HUES64 (cell line): Measurements from ENCODE around the gene STAC3.

Experiments
- H3K27ac ChIP-seq: 2 replicates; pipeline ENCODE4 v1.7.0; 2013; ENCODE audit warnings: low read depth, low read length, inconsistent platforms
- H3K27me3 ChIP-seq: 2 replicates; pipeline ENCODE4 v1.6.1; 2013; ENCODE audit warnings: mild to moderate bottlenecking, low read length; ENCODE audit not compliant: insufficient read depth
- H3K36me3 ChIP-seq: 2 replicates; pipeline ENCODE4 v1.6.1; 2013; ENCODE audit warnings: mild to moderate bottlenecking, low read length; ENCODE audit not compliant: insufficient read depth
- H3K4me1 ChIP-seq: 2 replicates; pipeline ENCODE4 v1.6.1; 2013; ENCODE audit warnings: mild to moderate bottlenecking, low read length, moderate library complexity; ENCODE audit not compliant: insufficient read depth
- H3K4me3 ChIP-seq: 2 replicates; pipeline ENCODE4 v1.5.1; 2013; ENCODE audit warnings: mild to moderate bottlenecking, low read length, moderate library complexity
- H3K9ac ChIP-seq: 2 replicates; pipeline ENCODE4 v1.6.1; 2013; ENCODE audit warnings: mild to moderate bottlenecking, low read depth, low read length
- H3K9me3 ChIP-seq: 2 replicates; pipeline ENCODE4 v1.6.1; 2013; ENCODE audit warnings: low read depth, low read length; ENCODE audit not compliant: insufficient read depth
- WGBS: fragments of 150-250, 120-280 bp; methylation state at CpG from one replicate; pipeline ENCODE4 v1.1.7; 2013; ENCODE audit warnings: missing lambda C conversion rate; 5-methylcytosine and 5-hydroxymethylcytosine counted together

STAC3 gene

GRCh38 chr12:57219205-57219992, 31.6 kb downstream of the STAC3 start:
- Histone ChIP-seq H3K4me3 (no peak overlapping the region; the same call in 1 of the 2 replicates), H3K36me3 (no peaks in the 10 kb centered on the region), H3K9ac (no peak overlapping the region), H3K27ac (no peak overlapping the region), H3K27me3 (peaks cover 99% of the 10 kb centered on the region), H3K4me1 (peaks cover 12% of the 10 kb centered on the region), H3K9me3 (no peaks in the 10 kb centered on the region)
- 19% methylated on average over 14 of the region's 14 CpGs for WGBS

GRCh38 chr12:57218030-57218853, 32.7 kb downstream of the STAC3 start:
- H3K27ac ChIP-seq, result no peak overlapping the region
- 56% methylated on average over 5 of the region's 5 CpGs for WGBS
- H3K4me1 ChIP-seq, result peaks cover 21% of the 10 kb centered on the region

GRCh38 chr12:57216921-57217879, 33.8 kb downstream of the STAC3 start:
- Histone ChIP-seq H3K9ac (no peak overlapping the region), H3K27me3 (peaks cover 87% of the 10 kb centered on the region), H3K4me1 (peaks cover 25% of the 10 kb centered on the region), H3K4me3 (peak overlapping the region; percentile 45), H3K36me3 (peaks cover 1% of the 10 kb centered on the region; the same call in 1 of the 2 replicates), H3K27ac (no peak overlapping the region), H3K9me3 (no peaks in the 10 kb centered on the region)
- 3% methylated on average over 61 of the region's 63 CpGs for WGBS

More at GRCh38 chr12:57218030-57218853, 32.7 kb downstream of the STAC3 start:
- Histone ChIP-seq H3K9ac (no peak overlapping the region), H3K36me3 (no peaks in the 10 kb centered on the region), H3K4me3 (no peak overlapping the region), H3K9me3 (no peaks in the 10 kb centered on the region), H3K27me3 (peaks cover 98% of the 10 kb centered on the region)

- no peak within 1 kb of the TSS for H3K27ac ChIP-seq
- no peaks in the 10 kb centered on the region for H3K9me3 ChIP-seq
- peaks cover 78% of the 10 kb centered on the region for H3K27me3 ChIP-seq
- under 1% methylated on average over 102 of the region's 102 CpGs for WGBS
- peaks cover 9% of the 10 kb centered on the region for H3K36me3 ChIP-seq
- no peak within 1 kb of the TSS for H3K9ac ChIP-seq
- H3K4me1 ChIP-seq, result peaks cover 18% of the 10 kb centered on the region
- peak within 1 kb of the TSS; percentile 45 for H3K4me3 ChIP-seq
These were observed 34.7 kb downstream of the STAC3 start, which contains the start of gene NXPH4 for GRCh38 chr12:57216014-57216911. TSS of gene NXPH4 (plus strand) at chr12:57216794. CDS start at chr12:57216970, 176 bp downstream.

GRCh38 chr12:57215668-57216013, 35.3 kb downstream of the STAC3 start:
- H3K9me3 ChIP-seq, result no peaks in the 10 kb centered on the region
- WGBS, result 45% methylated on average over 7 of the region's 7 CpGs
- H3K9ac ChIP-seq, result no peak overlapping the region
- H3K4me1 ChIP-seq, result peaks cover 18% of the 10 kb centered on the region
- no peak overlapping the region for H3K27ac ChIP-seq
- H3K36me3 ChIP-seq, result peaks cover 15% of the 10 kb centered on the region
- no peak overlapping the region for H3K4me3 ChIP-seq
- peaks cover 72% of the 10 kb centered on the region for H3K27me3 ChIP-seq

- peaks cover 20% of the 10 kb centered on the region for H3K36me3 ChIP-seq
- peaks cover 18% of the 10 kb centered on the region for H3K4me1 ChIP-seq
- peaks cover 66% of the 10 kb centered on the region for H3K27me3 ChIP-seq
- no peak overlapping the region for H3K9ac ChIP-seq
- H3K4me3 ChIP-seq, result no peak overlapping the region
- 66% methylated on average over 11 of the region's 11 CpGs for WGBS
- no peaks in the 10 kb centered on the region for H3K9me3 ChIP-seq
- no peak overlapping the region for H3K27ac ChIP-seq
These were observed 35.9 kb downstream of the STAC3 start for GRCh38 chr12:57215065-57215464.

- Histone ChIP-seq H3K9me3 (no peaks in the 10 kb centered on the region), H3K36me3 (peaks cover 27% of the 10 kb centered on the region), H3K4me1 (peaks cover 13% of the 10 kb centered on the region), H3K27ac (no peak overlapping the region), H3K9ac (no peak overlapping the region), H3K27me3 (peaks cover 59% of the 10 kb centered on the region), H3K4me3 (no peak overlapping the region)
- WGBS, result 10% methylated on average over 14 of the region's 14 CpGs
These were observed 36.6 kb downstream of the STAC3 start for GRCh38 chr12:57214398-57214781.

- Histone ChIP-seq H3K4me1 (peaks cover 13% of the 10 kb centered on the region), H3K27ac (no peak overlapping the region), H3K4me3 (peak overlapping the region; percentile 11; the same call in 1 of the 2 replicates), H3K9ac (no peak overlapping the region), H3K27me3 (peaks cover 54% of the 10 kb centered on the region), H3K36me3 (peaks cover 32% of the 10 kb centered on the region), H3K9me3 (no peaks in the 10 kb centered on the region)
- WGBS, result 62% methylated on average over 4 of the region's 4 CpGs
These were observed 37.1 kb downstream of the STAC3 start for GRCh38 chr12:57213763-57214397.

GRCh38 chr12:57213058-57213715, 37.8 kb downstream of the STAC3 start:
- WGBS, result 15% methylated on average over 12 of the region's 16 CpGs
- H3K27me3 ChIP-seq, result peaks cover 47% of the 10 kb centered on the region
- H3K4me1 ChIP-seq, result peaks cover 13% of the 10 kb centered on the region
- H3K4me3 ChIP-seq, result peak overlapping the region; percentile 11; the same call in 1 of the 2 replicates
- no peaks in the 10 kb centered on the region for H3K9me3 ChIP-seq
- no peak overlapping the region; the same call in 1 of the 2 replicates for H3K27ac ChIP-seq
- no peak overlapping the region for H3K9ac ChIP-seq
- peaks cover 38% of the 10 kb centered on the region for H3K36me3 ChIP-seq
